ENCODE data around the gene CSTPP1.
"Not testable (repeated sequence)": the region's sequence is repeated elsewhere in the genome, so short reads cannot be mapped to it uniquely, and the experiment has no call there.

CSTPP1 gene

GRCh38 chr11:47202576-47202975 lies 266.0 kb downstream of the CSTPP1 start:
- DNase-seq (ENCODE audit: low read depth in 1 of 2, low spot score in 1 of 2), result no peak
- Histone ChIP-seq H3K4me3 (replicated peaks; ENCODE audit: insufficient read depth, low read length) (no peak overlapping the region), H3K27me3 (ENCODE audit: insufficient read depth, poor library complexity, severe bottlenecking) (no peaks in the 10 kb centered on the region), H3K27ac (replicated peaks) (no peak overlapping the region)
- TF ChIP-seq GABPA (IDR thresholded peaks at IDR 0.05; ENCODE audit: low read depth) (no peak), CTCF (IDR thresholded peaks at IDR 0.05; ENCODE audit: insufficient read depth, low read length) (no peak), SPI1 (IDR thresholded peaks at IDR 0.05; ENCODE audit: borderline replicate concordance, low read depth) (no peak), POLR2AphosphoS5 (IDR thresholded peaks at IDR 0.05; ENCODE audit: low read depth) (no peak)
- TF ChIP-seq, protein P1, sequence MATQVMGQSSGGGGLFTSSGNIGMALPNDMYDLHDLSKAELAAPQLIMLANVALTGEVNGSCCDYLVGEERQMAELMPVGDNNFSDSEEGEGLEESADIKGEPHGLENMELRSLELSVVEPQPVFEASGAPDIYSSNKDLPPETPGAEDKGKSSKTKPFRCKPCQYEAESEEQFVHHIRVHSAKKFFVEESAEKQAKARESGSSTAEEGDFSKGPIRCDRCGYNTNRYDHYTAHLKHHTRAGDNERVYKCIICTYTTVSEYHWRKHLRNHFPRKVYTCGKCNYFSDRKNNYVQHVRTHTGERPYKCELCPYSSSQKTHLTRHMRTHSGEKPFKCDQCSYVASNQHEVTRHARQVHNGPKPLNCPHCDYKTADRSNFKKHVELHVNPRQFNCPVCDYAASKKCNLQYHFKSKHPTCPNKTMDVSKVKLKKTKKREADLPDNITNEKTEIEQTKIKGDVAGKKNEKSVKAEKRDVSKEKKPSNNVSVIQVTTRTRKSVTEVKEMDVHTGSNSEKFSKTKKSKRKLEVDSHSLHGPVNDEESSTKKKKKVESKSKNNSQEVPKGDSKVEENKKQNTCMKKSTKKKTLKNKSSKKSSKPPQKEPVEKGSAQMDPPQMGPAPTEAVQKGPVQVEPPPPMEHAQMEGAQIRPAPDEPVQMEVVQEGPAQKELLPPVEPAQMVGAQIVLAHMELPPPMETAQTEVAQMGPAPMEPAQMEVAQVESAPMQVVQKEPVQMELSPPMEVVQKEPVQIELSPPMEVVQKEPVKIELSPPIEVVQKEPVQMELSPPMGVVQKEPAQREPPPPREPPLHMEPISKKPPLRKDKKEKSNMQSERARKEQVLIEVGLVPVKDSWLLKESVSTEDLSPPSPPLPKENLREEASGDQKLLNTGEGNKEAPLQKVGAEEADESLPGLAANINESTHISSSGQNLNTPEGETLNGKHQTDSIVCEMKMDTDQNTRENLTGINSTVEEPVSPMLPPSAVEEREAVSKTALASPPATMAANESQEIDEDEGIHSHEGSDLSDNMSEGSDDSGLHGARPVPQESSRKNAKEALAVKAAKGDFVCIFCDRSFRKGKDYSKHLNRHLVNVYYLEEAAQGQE (IDR thresholded peaks at IDR 0.05; ENCODE audit: insufficient replicate concordance, low read depth), result no peak

- Histone ChIP-seq H3K27ac (replicated peaks) (no peak overlapping the region), H3K27me3 (ENCODE audit: insufficient read depth, poor library complexity, severe bottlenecking) (no peaks in the 10 kb centered on the region), H3K4me3 (replicated peaks; ENCODE audit: insufficient read depth, low read length) (no peak overlapping the region)
- no peak for TF ChIP-seq SPI1 (IDR thresholded peaks at IDR 0.05; ENCODE audit: borderline replicate concordance, low read depth)
- TF ChIP-seq CTCF (IDR thresholded peaks at IDR 0.05; ENCODE audit: insufficient read depth, low read length), result no peak
- TF ChIP-seq, protein P1 (IDR thresholded peaks at IDR 0.05; ENCODE audit: insufficient replicate concordance, low read depth), result no peak
- no peak for TF ChIP-seq POLR2AphosphoS5 (IDR thresholded peaks at IDR 0.05; ENCODE audit: low read depth)
- TF ChIP-seq GABPA (IDR thresholded peaks at IDR 0.05; ENCODE audit: low read depth), result no peak
- DNase-seq (ENCODE audit: low read depth in 1 of 2, low spot score in 1 of 2), result no peak
Observed at GRCh38 chr11:47204637-47204989, 268.1 kb downstream of the CSTPP1 start.

- H3K27me3 ChIP-seq (ENCODE audit: insufficient read depth, poor library complexity, severe bottlenecking); H3K4me3 ChIP-seq (replicated peaks; ENCODE audit: insufficient read depth, low read length); H3K27ac ChIP-seq (replicated peaks); DNase-seq (ENCODE audit: low read depth in 1 of 2, low spot score in 1 of 2): not testable (repeated sequence)
Observed at GRCh38 chr11:47206577-47206976, 270.0 kb downstream of the CSTPP1 start.

DNA sequence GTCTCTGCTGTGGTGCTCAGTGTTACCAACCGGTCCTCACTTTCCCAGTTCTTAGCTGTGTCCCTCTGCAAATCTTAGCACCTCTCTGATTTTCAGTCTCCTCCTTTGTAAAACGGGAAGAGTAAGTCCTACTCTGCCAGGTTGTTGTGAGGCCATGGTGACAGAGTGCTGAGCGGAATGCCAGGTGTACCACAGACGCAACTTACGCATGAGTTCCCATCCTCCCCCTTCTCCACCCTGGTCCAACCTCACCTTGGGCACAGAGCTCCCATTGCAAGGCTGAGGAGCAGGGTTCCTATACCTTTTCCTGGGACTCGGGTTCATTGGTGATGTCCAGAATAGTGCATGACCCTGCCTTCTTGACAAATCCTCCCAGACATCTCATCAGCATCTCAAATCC lies 270.9 kb downstream of the CSTPP1 start:
- Histone ChIP-seq H3K27ac (replicated peaks) (no peak overlapping the region), H3K4me3 (replicated peaks; ENCODE audit: insufficient read depth, low read length) (no peak overlapping the region), H3K27me3 (ENCODE audit: insufficient read depth, poor library complexity, severe bottlenecking) (no peaks in the 10 kb centered on the region)
- no peak for TF ChIP-seq GABPA (IDR thresholded peaks at IDR 0.05; ENCODE audit: low read depth)
- no peak for TF ChIP-seq SPI1 (IDR thresholded peaks at IDR 0.05; ENCODE audit: borderline replicate concordance, low read depth)
- TF ChIP-seq POLR2AphosphoS5 (IDR thresholded peaks at IDR 0.05; ENCODE audit: low read depth), result no peak
- no peak for TF ChIP-seq CTCF (IDR thresholded peaks at IDR 0.05; ENCODE audit: insufficient read depth, low read length)
- TF ChIP-seq, protein P1 (IDR thresholded peaks at IDR 0.05; ENCODE audit: insufficient replicate concordance, low read depth), result no peak
- no peak for DNase-seq (ENCODE audit: low read depth in 1 of 2, low spot score in 1 of 2)

- H3K4me3 ChIP-seq (replicated peaks; ENCODE audit: insufficient read depth, low read length); H3K27me3 ChIP-seq (ENCODE audit: insufficient read depth, poor library complexity, severe bottlenecking); DNase-seq (ENCODE audit: low read depth in 1 of 2, low spot score in 1 of 2); H3K27ac ChIP-seq (replicated peaks): not testable (repeated sequence)
Observed at GRCh38 chr11:47208008-47208552, 271.5 kb downstream of the CSTPP1 start.

All from HL-60 (cell line).